ENCODE measurements around the gene ABR.

ABR gene

DNA sequence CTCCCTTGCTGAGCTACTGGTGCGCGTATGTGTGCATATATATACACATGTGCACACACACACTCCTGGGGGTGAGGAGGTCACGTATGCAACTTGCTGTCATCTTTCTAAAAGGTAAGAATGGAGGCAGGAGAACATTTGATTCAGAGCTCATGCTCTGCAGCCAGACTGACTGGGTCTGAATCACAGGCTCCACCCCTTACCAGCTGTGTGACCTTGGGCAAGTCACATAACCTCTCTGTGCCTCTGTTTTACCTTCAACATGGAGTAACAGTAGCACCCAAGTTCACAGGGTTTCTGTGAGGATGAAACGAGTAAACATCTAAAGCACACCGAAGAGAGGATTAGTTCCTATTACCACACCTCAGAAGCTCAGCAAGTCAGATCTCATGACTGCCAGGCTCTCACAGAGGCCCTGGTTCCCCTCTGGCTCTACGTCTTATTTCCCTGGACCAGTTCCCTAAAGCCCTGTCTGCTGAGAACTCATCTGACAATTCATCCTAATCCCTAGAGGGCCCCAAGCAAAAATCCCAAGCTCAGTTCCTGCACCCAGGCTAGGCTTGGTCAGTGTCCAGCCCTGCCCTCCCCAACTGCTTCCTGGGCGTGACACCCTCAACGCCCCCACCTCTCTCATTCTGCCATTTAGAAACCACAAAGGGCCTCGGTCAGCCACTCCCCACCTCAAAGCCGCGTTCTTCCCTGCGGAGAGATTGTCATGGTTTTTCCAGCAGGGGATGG is 28.7 kb downstream of the ABR start:
- Histone ChIP-seq H3K36me3 (ENCODE audit: control insufficient read depth, insufficient read depth, low read length) (no peaks in the 10 kb centered on the region), H3K9me3 (ENCODE audit: control insufficient read depth, low read length) (no peaks in the 10 kb centered on the region), H3K9ac (ENCODE audit: low read length) (no peak overlapping the region), H3K27me3 (ENCODE audit: control insufficient read depth, insufficient read depth, low read length) (no peaks in the 10 kb centered on the region), H3K4me1 (ENCODE audit: control insufficient read depth, insufficient read depth, low read length) (peaks cover 7% of the 10 kb centered on the region), H3K4me3 (ENCODE audit: low read length) (no peak overlapping the region)

DNA sequence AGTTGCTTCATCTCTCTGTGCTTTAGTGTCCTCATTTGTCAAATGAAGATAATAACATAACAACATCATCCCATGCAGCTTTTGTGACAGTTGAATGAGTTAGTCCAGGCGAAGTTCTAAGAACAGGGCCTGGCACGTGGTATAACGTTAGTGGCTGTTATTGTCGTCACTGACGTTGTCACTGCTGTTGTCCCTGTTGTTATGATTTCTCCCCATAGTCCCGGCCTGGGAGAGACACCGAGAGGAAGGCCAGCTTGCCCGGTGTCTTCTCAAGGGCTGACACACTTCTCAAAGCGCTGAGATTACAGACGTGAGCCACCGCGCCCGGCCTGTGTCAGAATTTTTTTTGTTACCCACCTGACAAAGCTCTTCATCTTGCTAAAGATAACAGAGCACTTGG is 29.9 kb downstream of the ABR start:
- H3K27me3 ChIP-seq (ENCODE audit: control insufficient read depth, insufficient read depth, low read length) = no peaks in the 10 kb centered on the region
- H3K9ac ChIP-seq (ENCODE audit: low read length) = no peak overlapping the region
- H3K9me3 ChIP-seq (ENCODE audit: control insufficient read depth, low read length) = no peaks in the 10 kb centered on the region
- no peaks in the 10 kb centered on the region for H3K36me3 ChIP-seq (ENCODE audit: control insufficient read depth, insufficient read depth, low read length)
- no peak overlapping the region for H3K4me3 ChIP-seq (ENCODE audit: low read length)
- H3K4me1 ChIP-seq (ENCODE audit: control insufficient read depth, insufficient read depth, low read length) = peaks cover 7% of the 10 kb centered on the region

DNA sequence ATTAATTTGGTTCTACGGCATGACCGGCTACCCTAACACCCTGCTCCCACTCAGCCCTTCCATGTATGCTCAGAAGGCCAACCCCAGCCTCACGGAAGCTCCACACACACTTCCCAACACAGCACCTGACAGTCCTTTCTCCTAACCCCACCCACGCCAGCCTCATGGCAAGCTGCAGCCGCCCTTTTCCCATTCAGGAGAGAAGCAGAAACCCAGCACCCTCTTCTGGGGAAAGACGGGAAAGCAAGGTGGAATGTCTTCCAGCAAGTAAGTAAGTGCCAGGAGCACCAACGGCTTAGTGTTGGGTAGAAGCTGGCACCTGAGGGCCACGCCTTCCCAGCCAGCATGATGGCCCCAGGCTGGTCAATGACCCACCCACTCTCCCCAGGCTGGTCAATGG is 32.1 kb downstream of the ABR start:
- Histone ChIP-seq H3K27me3 (ENCODE audit: control insufficient read depth, insufficient read depth, low read length) (peaks cover 11% of the 10 kb centered on the region), H3K9me3 (ENCODE audit: control insufficient read depth, low read length) (no peaks in the 10 kb centered on the region), H3K4me1 (ENCODE audit: control insufficient read depth, insufficient read depth, low read length) (peaks cover 7% of the 10 kb centered on the region), H3K36me3 (ENCODE audit: control insufficient read depth, insufficient read depth, low read length) (no peaks in the 10 kb centered on the region), H3K4me3 (ENCODE audit: low read length) (no peak overlapping the region), H3K9ac (ENCODE audit: low read length) (no peak overlapping the region)

DNA sequence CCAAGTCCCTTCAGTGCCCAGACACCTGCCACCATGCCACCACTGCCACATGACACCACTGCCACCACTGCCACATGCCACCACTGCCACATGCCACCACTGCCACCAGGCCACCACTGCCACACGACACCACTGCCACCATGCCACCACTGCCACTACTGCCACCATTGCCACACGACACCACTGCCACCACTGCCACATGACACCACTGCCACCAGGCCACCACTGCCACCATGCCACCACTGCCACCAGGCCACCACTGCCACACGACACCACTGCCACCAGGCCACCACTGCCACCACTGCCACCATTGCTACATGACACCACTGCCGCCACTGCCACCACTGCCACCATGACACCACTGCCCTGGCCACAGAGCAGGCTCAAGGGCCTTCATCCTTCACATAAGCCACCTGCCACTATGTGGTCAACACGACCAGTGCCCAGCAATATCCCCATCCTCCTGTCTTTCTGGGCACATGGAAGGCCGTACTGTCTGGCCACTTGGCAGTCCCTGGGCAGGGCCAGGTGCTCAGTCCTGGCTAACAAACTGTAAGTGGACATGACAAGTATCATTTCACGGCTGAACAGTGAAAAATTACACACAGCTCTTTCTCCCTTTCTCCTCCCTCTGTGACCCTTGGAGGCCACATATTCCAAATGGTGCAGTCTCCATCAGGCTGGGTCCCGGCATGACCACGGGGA is 33.1 kb downstream of the ABR start:
- Histone ChIP-seq H3K36me3 (ENCODE audit: control insufficient read depth, insufficient read depth, low read length) (no peaks in the 10 kb centered on the region), H3K27me3 (ENCODE audit: control insufficient read depth, insufficient read depth, low read length) (peaks cover 11% of the 10 kb centered on the region), H3K4me1 (ENCODE audit: control insufficient read depth, insufficient read depth, low read length) (peaks cover 7% of the 10 kb centered on the region), H3K4me3 (ENCODE audit: low read length) (no peak overlapping the region), H3K9me3 (ENCODE audit: control insufficient read depth, low read length) (no peaks in the 10 kb centered on the region), H3K9ac (ENCODE audit: low read length) (no peak overlapping the region)

DNA sequence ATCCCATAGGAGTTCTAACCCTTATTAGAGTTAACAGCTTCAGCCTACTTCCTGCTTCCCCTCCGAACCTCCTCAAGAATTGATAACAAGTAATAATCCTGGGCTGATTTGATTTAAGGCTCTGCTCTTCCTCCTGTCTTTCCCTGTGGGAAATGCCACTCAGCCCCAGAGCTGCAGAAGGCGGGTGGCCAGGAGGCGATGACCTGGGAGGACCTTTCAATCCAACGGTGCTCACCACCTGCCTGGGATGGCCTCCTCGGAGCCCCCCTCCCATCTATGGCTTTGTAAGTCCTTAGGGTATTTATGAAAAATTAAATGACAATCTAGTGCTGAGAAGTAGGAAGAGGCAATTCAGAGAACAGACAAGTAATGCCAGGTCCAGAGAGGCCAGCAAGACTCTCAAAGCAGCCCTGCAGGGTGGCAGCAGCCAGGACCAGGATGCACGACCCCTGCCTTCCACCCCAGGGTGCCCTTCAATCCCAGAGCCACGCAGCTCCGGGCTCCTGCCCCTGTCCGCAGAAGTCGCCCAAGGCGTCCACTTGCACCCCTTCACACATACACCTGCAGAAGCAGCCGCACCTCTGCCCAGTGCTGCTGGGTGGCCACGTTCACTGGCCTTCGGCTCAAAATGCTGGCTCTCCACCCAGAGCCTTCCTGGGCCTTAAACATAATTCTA is 34.3 kb downstream of the ABR start:
- Histone ChIP-seq H3K36me3 (ENCODE audit: control insufficient read depth, insufficient read depth, low read length) (no peaks in the 10 kb centered on the region), H3K9ac (ENCODE audit: low read length) (no peak overlapping the region), H3K4me1 (ENCODE audit: control insufficient read depth, insufficient read depth, low read length) (peaks cover 7% of the 10 kb centered on the region), H3K4me3 (ENCODE audit: low read length) (no peak overlapping the region), H3K9me3 (ENCODE audit: control insufficient read depth, low read length) (no peaks in the 10 kb centered on the region), H3K27me3 (ENCODE audit: control insufficient read depth, insufficient read depth, low read length) (peaks cover 14% of the 10 kb centered on the region)

DNA sequence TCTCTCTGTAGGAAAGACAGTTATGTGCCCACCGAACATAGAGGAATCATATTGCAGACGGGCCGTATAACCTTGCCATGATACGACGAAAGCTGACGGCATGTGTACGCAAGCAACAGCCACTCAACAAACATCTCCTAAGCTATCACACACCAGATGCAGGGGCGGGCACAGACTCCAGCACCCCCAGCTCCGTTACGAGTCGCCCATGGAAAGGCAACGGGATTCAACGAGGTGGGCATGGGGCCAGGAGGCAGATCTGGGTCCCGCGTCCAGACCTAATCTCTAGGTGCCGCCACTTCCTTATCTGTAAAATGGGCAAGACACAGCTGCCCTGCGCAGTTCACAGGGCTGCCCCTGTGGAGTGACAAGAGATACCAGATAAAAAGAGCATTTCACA is 35.6 kb downstream of the ABR start:
- no peak overlapping the region for H3K4me3 ChIP-seq (ENCODE audit: low read length)
- H3K36me3 ChIP-seq (ENCODE audit: control insufficient read depth, insufficient read depth, low read length) = no peaks in the 10 kb centered on the region
- no peak overlapping the region for H3K9ac ChIP-seq (ENCODE audit: low read length)
- H3K4me1 ChIP-seq (ENCODE audit: control insufficient read depth, insufficient read depth, low read length) = peaks cover 7% of the 10 kb centered on the region
- peaks cover 14% of the 10 kb centered on the region for H3K27me3 ChIP-seq (ENCODE audit: control insufficient read depth, insufficient read depth, low read length)
- no peaks in the 10 kb centered on the region for H3K9me3 ChIP-seq (ENCODE audit: control insufficient read depth, low read length)

DNA sequence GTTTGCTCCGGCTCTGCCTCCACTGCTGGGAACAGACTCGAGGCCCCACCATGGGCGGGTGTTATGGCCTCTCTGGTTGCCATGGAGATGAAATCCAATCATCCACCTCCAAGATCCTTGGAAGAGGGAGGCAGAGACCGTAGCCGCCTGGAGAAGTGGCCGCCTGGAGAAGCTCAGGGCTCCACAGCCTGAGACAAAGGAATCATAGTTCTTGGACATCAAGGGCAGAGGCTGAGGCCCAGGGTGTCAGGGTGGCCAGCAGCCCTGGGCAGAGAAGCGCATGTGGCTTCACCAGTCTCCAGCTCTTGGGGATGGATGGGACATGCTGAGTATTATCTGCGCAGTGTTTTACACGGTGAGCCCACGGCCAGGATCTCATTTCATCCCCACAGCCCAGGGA is 36.2 kb downstream of the ABR start:
- Histone ChIP-seq H3K27me3 (ENCODE audit: control insufficient read depth, insufficient read depth, low read length) (peaks cover 14% of the 10 kb centered on the region), H3K4me1 (ENCODE audit: control insufficient read depth, insufficient read depth, low read length) (peaks cover 7% of the 10 kb centered on the region), H3K9ac (ENCODE audit: low read length) (no peak overlapping the region), H3K4me3 (ENCODE audit: low read length) (no peak overlapping the region), H3K9me3 (ENCODE audit: control insufficient read depth, low read length) (no peaks in the 10 kb centered on the region), H3K36me3 (ENCODE audit: control insufficient read depth, insufficient read depth, low read length) (no peaks in the 10 kb centered on the region)

DNA sequence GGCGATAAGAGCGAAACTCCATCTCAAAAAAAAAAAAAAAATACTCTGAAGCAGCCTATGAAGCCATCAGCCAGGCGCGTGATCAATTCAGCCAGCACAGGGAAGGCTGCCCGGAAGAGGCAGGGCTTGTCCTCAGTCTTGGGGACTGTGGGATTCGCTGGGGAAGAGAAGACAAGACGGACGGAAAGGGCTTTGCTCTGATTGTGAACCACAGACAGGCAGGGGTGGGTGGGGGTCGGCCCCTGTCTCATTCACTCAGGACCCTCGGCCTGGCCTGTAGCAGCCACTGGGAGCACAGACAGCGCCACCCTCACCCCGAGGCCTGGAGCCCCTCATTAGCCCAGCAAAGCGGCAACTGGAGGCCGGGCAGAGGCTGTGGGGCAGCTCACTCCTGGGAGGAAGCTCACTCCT is 37.2 kb downstream of the ABR start:
- H3K27me3 ChIP-seq (ENCODE audit: control insufficient read depth, insufficient read depth, low read length) = peaks cover 14% of the 10 kb centered on the region
- H3K4me1 ChIP-seq (ENCODE audit: control insufficient read depth, insufficient read depth, low read length) = peaks cover 3% of the 10 kb centered on the region
- no peak overlapping the region for H3K9ac ChIP-seq (ENCODE audit: low read length)
- no peaks in the 10 kb centered on the region for H3K9me3 ChIP-seq (ENCODE audit: control insufficient read depth, low read length)
- H3K4me3 ChIP-seq (ENCODE audit: low read length) = no peak overlapping the region
- no peaks in the 10 kb centered on the region for H3K36me3 ChIP-seq (ENCODE audit: control insufficient read depth, insufficient read depth, low read length)

DNA sequence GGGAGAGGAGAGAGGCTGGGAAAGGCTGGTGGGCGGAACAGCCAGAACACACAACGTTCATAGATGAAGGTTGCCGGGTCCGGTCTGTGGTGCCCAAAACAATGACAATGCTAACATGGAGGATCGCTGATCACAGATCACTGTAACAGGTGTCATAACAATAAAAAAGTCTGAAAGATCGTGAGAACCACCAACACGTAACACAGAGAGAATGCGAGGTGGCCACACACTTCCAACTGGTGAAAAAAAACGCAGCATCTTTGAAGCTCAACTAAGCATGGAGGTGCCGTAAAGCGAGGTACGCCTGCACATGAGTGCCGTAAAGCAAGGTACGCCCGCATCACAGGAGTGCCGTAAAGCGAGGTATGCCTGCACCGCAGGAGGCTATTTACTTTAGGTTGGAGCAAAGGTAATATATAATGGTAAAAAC is 42.3 kb downstream of the ABR start:
- no peaks in the 10 kb centered on the region for H3K9me3 ChIP-seq (ENCODE audit: control insufficient read depth, low read length)
- H3K9ac ChIP-seq (ENCODE audit: low read length) = no peak overlapping the region
- peaks cover 3% of the 10 kb centered on the region for H3K27me3 ChIP-seq (ENCODE audit: control insufficient read depth, insufficient read depth, low read length)
- no peaks in the 10 kb centered on the region for H3K36me3 ChIP-seq (ENCODE audit: control insufficient read depth, insufficient read depth, low read length)
- no peak overlapping the region for H3K4me3 ChIP-seq (ENCODE audit: low read length)
- no peaks in the 10 kb centered on the region for H3K4me1 ChIP-seq (ENCODE audit: control insufficient read depth, insufficient read depth, low read length)

DNA sequence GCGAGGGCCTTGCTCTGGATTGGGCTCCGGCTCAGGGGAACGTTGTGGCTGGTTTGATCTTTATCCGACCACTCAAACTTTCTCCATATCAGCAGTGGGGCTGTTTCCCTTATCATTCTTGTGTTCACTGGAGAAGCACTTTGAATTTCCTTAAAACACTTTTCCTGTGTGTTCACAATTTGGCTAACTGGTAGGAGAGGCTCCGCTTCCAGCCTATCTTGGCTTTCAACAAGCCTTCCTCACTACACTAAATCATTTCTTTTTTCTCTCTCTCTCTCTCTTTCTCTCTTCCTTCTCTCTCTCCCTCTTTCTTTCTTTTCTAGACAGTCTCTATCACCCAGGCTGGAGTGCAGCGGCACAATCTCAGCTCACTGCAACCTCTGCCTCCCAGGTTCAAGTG is 43.0 kb downstream of the ABR start:
- no peak overlapping the region for H3K4me3 ChIP-seq (ENCODE audit: low read length)
- H3K4me1 ChIP-seq (ENCODE audit: control insufficient read depth, insufficient read depth, low read length) = no peaks in the 10 kb centered on the region
- peaks cover 3% of the 10 kb centered on the region for H3K27me3 ChIP-seq (ENCODE audit: control insufficient read depth, insufficient read depth, low read length)
- H3K36me3 ChIP-seq (ENCODE audit: control insufficient read depth, insufficient read depth, low read length) = no peaks in the 10 kb centered on the region
- no peak overlapping the region for H3K9ac ChIP-seq (ENCODE audit: low read length)
- H3K9me3 ChIP-seq (ENCODE audit: control insufficient read depth, low read length) = no peaks in the 10 kb centered on the region

DNA sequence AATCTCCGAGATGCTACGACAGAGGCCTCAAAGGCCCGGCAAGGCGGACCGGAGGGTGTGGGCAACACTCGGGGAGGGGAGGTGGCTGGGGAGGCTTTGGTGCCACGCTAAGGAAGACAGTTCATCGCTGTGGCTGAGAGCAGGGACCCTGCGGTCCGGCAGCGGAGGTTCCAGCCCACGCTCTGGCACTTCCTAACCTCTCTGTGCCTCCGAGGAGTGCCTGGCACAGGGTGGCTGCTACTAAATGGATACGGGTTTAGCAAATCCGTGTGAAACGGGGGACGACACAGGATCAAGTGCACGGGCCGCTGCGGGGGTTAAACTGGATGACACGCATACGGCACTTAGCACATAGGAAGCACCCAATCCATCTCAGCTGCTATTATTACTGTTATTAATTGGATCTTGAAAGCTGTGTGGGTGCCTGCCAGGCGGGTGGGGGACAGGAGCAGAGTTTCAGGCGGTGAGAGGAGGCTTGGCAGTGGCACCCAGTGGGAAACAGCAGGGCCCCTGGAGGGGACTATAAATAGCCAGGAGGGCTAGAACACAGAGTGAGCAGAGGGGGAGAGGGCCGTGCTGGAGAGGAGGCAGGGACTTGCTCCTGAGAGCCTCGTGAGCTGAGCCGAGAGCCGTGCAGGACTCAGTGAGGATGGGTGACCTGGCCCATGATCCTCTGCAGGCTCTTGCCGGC is 45.0 kb downstream of the ABR start:
- Histone ChIP-seq H3K9ac (ENCODE audit: low read length) (no peak overlapping the region), H3K36me3 (ENCODE audit: control insufficient read depth, insufficient read depth, low read length) (no peaks in the 10 kb centered on the region), H3K9me3 (ENCODE audit: control insufficient read depth, low read length) (no peaks in the 10 kb centered on the region), H3K4me3 (ENCODE audit: low read length) (no peak overlapping the region), H3K27me3 (ENCODE audit: control insufficient read depth, insufficient read depth, low read length) (peaks cover 2% of the 10 kb centered on the region), H3K4me1 (ENCODE audit: control insufficient read depth, insufficient read depth, low read length) (no peaks in the 10 kb centered on the region)

DNA sequence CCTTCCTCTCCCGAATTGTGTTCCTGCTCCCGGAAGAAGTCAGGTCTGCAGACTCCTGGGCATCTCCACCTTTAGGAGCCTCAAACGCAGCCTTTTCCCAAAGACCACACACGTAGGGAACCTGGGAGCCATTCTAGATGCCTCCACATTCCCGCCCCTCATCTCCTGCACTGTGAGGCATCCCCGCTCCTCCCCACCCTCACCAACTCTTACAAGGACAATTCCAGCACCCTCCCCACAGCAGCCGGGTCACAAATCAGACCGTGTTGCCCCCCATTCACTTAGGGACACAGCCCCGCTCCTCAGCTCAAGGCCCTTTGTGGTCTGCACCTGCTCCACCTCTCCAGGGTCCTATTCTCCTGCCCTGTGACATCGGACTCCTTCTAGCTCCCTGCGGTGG is 49.6 kb downstream of the ABR start:
- Histone ChIP-seq H3K4me1 (ENCODE audit: control insufficient read depth, insufficient read depth, low read length) (no peaks in the 10 kb centered on the region), H3K4me3 (ENCODE audit: low read length) (no peak overlapping the region), H3K27me3 (ENCODE audit: control insufficient read depth, insufficient read depth, low read length) (peaks cover 11% of the 10 kb centered on the region), H3K9me3 (ENCODE audit: control insufficient read depth, low read length) (no peaks in the 10 kb centered on the region), H3K9ac (ENCODE audit: low read length) (no peak overlapping the region), H3K36me3 (ENCODE audit: control insufficient read depth, insufficient read depth, low read length) (no peaks in the 10 kb centered on the region)
